K562 (cell line): ENCODE measurements around the gene ATRNL1.

ENCODE experiments used
- CBX5 ChIP-seq: IDR thresholded peaks from 2 replicates; pipeline ENCODE4 v1.6.1; 2014; ENCODE audit warnings: low read depth, borderline replicate concordance
- E2F1 ChIP-seq: sonication (generic); formaldehyde crosslinking; IDR thresholded peaks from 2 replicates; pipeline ENCODE4 v1.8.1; 2023; ENCODE audit warnings: mild to moderate bottlenecking, missing genetic modification reagents, moderate library complexity
- E2F6 ChIP-seq, 2 experiments: IDR thresholded peaks; 2 replicates each; pipeline ENCODE4 v1.6.1; 2011; ENCODE audit warnings: borderline replicate concordance in 1 of 2, control low read depth in 1 of 2, low read depth in 1 of 2, low read length in 1 of 2, mild to moderate bottlenecking in 1 of 2, mixed read lengths in 1 of 2, moderate library complexity in 1 of 2; ENCODE audit not compliant: insufficient read depth in 1 of 2, insufficient read length in 1 of 2, poor library complexity in 1 of 2, severe bottlenecking in 1 of 2; ENCODE audit errors: extremely low read depth in 1 of 2
- EP300 ChIP-seq: IDR thresholded peaks from 2 replicates; pipeline ENCODE4 v1.6.1; 2012; ENCODE audit warnings: low read length, improper control_type of control experiment
- KAT2B ChIP-seq: IDR thresholded peaks from one replicate; pipeline ENCODE4 v1.6.1; 2012; ENCODE audit warnings: low read depth, mild to moderate bottlenecking, control low read depth, inconsistent platforms, low read length, moderate library complexity
- PKNOX1 ChIP-seq: fragments of 450-650 bp; IDR thresholded peaks from 2 replicates; pipeline ENCODE4 v1.6.1; 2016
- POU5F1 ChIP-seq: fragments of 150-350 bp; IDR thresholded peaks from 2 replicates; pipeline ENCODE4 v1.6.1; 2014; ENCODE audit warnings: borderline replicate concordance, low read length, low read depth, mild to moderate bottlenecking; ENCODE audit not compliant: partially characterized antibody
- SAFB2 ChIP-seq: fragments of 200-400 bp; formaldehyde crosslinking; IDR thresholded peaks from 2 replicates; pipeline ENCODE4 v1.6.1; 2018; ENCODE audit warnings: borderline replicate concordance, low read length, low read depth, moderate library complexity; ENCODE audit not compliant: severe bottlenecking
- ZNF24 ChIP-seq: fragments of 450-650 bp; IDR thresholded peaks from 2 replicates; pipeline ENCODE4 v1.6.1; 2016
- ZNF316 ChIP-seq: fragments of 450-650 bp; IDR thresholded peaks from 2 replicates; pipeline ENCODE4 v1.6.1; 2016

- no peak for TF ChIP-seq POU5F1
- TF ChIP-seq SAFB2: no peak
- no peak for TF ChIP-seq PKNOX1
- TF ChIP-seq EP300: no peak
- TF ChIP-seq E2F6 (IDR thresholded peaks at IDR 0.05; ENCODE audit: borderline replicate concordance in 1 of 2, extremely low read depth in 1 of 2, insufficient read depth in 1 of 2, insufficient read length in 1 of 2, low read depth in 1 of 2, low read length in 1 of 2, poor library complexity in 1 of 2, severe bottlenecking in 1 of 2): no peak
- no peak for TF ChIP-seq KAT2B
- no peak for TF ChIP-seq ZNF316
- no peak for TF ChIP-seq E2F1 (CRISPR knock-in tag)
- no peak for TF ChIP-seq ZNF24
- TF ChIP-seq CBX5: no peak
These were observed 905.1 kb downstream of the ATRNL1 start for GRCh38 chr10:115998301-115998700.
